ENCODE results near the gene CACNG5.

Gene CACNG5

GRCh38 chr17:66814570-66814969 is 20.3 kb upstream of the CACNG5 start:
- Histone ChIP-seq H3K27ac (no peak overlapping the region), H3K9me3 (peaks cover 20% of the 10 kb centered on the region), H3K27me3 (no peaks in the 10 kb centered on the region), H3K36me3 (no peaks in the 10 kb centered on the region), H3K4me1 (peaks cover 42% of the 10 kb centered on the region), H4K20me1 (no peaks in the 10 kb centered on the region), H3K4me2 (no peak overlapping the region), H3K4me3 (no peak overlapping the region), H3K9ac (no peak overlapping the region)
- no peak for TF ChIP-seq Cebpa-rat (IDR thresholded peaks at IDR 0.05)

DNA sequence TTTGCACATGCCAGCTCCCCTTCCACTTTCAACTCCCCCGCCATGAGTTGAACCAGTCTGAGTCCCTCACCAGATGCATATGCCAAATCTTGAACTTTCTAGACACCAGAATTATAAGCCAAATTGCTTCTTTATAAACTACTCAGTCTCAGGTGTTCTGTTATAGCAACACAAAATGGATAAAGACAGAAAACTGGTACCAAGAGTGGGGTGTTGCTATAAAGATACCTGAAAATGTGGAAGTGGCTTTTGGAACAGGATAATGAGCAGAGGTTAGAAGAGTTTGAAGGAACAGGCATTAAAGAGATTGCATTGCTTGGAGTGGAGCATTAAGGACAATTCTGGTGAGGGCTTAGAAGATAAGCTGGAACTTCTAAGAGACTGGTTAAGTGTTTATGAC is 17.2 kb upstream of the CACNG5 start:
- H3K27ac ChIP-seq, result no peak overlapping the region
- no peak for TF ChIP-seq Cebpa-rat (IDR thresholded peaks at IDR 0.05)

GRCh38 chr17:66819466-66819865 is 15.5 kb upstream of the CACNG5 start:
- H3K4me3 ChIP-seq, result no peak overlapping the region

More for the DNA sequence above, 17.2 kb upstream of the CACNG5 start:
- Histone ChIP-seq H4K20me1 (no peaks in the 10 kb centered on the region), H3K4me2 (no peak overlapping the region), H3K9ac (no peak overlapping the region), H3K9me3 (peaks cover 20% of the 10 kb centered on the region), H3K36me3 (no peaks in the 10 kb centered on the region), H3K27me3 (no peaks in the 10 kb centered on the region), H3K4me3 (no peak overlapping the region), H3K4me1 (peaks cover 13% of the 10 kb centered on the region)

GRCh38 chr17:66822009-66822408 is 12.9 kb upstream of the CACNG5 start:
- Histone ChIP-seq H3K27ac (no peak overlapping the region), H3K9ac (no peak overlapping the region), H3K36me3 (no peaks in the 10 kb centered on the region), H3K4me3 (no peak overlapping the region), H3K9me3 (peaks cover 19% of the 10 kb centered on the region), H3K27me3 (no peaks in the 10 kb centered on the region), H4K20me1 (no peaks in the 10 kb centered on the region), H3K4me2 (no peak overlapping the region), H3K4me1 (no peaks in the 10 kb centered on the region)
- TF ChIP-seq Cebpa-rat (IDR thresholded peaks at IDR 0.05), result no peak

More at GRCh38 chr17:66819466-66819865, 15.5 kb upstream of the CACNG5 start:
- Histone ChIP-seq H4K20me1 (no peaks in the 10 kb centered on the region), H3K9me3 (peaks cover 20% of the 10 kb centered on the region), H3K4me1 (no peaks in the 10 kb centered on the region), H3K27me3 (no peaks in the 10 kb centered on the region), H3K4me2 (no peak overlapping the region), H3K9ac (no peak overlapping the region), H3K36me3 (no peaks in the 10 kb centered on the region), H3K27ac (no peak overlapping the region)
- TF ChIP-seq Cebpa-rat (IDR thresholded peaks at IDR 0.05), result no peak

GRCh38 chr17:66826856-66827255 is 8.1 kb upstream of the CACNG5 start:
- H3K27ac ChIP-seq, result no peak overlapping the region
- H4K20me1 ChIP-seq, result peaks cover 21% of the 10 kb centered on the region
- no peak overlapping the region for H3K9ac ChIP-seq
- no peak overlapping the region for H3K4me3 ChIP-seq
- 0 out of 2 replicates have a peak, but pooled peaks cover 4% of the 10 kb centered on the region for H3K9me3 ChIP-seq
- no peak for TF ChIP-seq Cebpa-rat (IDR thresholded peaks at IDR 0.05)
- no peak overlapping the region for H3K4me2 ChIP-seq
- H3K36me3 ChIP-seq, result no peaks in the 10 kb centered on the region
- peaks cover 9% of the 10 kb centered on the region for H3K27me3 ChIP-seq
- H3K4me1 ChIP-seq, result peaks cover 25% of the 10 kb centered on the region

DNA sequence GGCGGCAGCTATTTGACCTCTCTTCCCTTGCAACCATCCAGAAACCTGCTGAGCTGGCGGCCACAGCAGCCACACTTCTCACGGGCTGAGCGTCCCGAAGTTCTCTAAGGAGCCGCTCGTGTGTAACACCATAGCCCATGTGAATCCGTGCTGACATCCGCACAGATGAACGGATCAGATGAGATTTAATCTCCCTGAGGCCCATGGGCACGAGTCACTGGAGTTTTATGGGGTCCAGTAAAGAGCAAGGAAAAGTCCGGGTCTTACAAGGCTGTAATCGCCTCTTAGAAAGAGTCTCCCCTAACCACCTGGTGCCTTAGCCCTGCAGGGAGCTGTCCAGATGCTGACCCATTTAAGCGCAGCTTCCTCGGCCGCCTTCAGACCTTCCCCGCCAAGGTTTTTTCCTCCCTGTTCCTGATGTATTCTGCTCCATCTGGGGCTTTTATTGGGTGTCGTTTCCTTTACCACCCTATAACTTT is 5.5 kb upstream of the CACNG5 start:
- Histone ChIP-seq H3K4me3 (no peak overlapping the region), H3K9me3 (0 out of 2 replicates have a peak, but pooled peaks cover 4% of the 10 kb centered on the region), H4K20me1 (peaks cover 21% of the 10 kb centered on the region), H3K4me1 (peaks cover 27% of the 10 kb centered on the region), H3K27ac (no peak overlapping the region), H3K27me3 (peaks cover 11% of the 10 kb centered on the region), H3K4me2 (peak overlapping the region; percentile 67), H3K36me3 (no peaks in the 10 kb centered on the region), H3K9ac (no peak overlapping the region)
- no peak for TF ChIP-seq Cebpa-rat (IDR thresholded peaks at IDR 0.05)

GRCh38 chr17:66829883-66830282 is 5.0 kb upstream of the CACNG5 start:
- no peak overlapping the region for H3K27ac ChIP-seq
- H3K4me1 ChIP-seq, result peaks cover 31% of the 10 kb centered on the region
- H3K36me3 ChIP-seq, result no peaks in the 10 kb centered on the region
- no peak for TF ChIP-seq Cebpa-rat (IDR thresholded peaks at IDR 0.05)
- peak overlapping the region; percentile 67 for H3K4me2 ChIP-seq
- 0 out of 2 replicates have a peak, but pooled peaks cover 4% of the 10 kb centered on the region for H3K9me3 ChIP-seq
- no peak overlapping the region for H3K9ac ChIP-seq
- peaks cover 12% of the 10 kb centered on the region for H3K27me3 ChIP-seq
- H3K4me3 ChIP-seq, result no peak overlapping the region
- peaks cover 21% of the 10 kb centered on the region for H4K20me1 ChIP-seq

- peaks cover 12% of the 10 kb centered on the region for H3K27me3 ChIP-seq
Observed at GRCh38 chr17:66830451-66830850, 4.5 kb upstream of the CACNG5 start.

GRCh38 chr17:66831383-66832210 is 3.3 kb upstream of the CACNG5 start:
- no peak overlapping the region for H3K27ac ChIP-seq
- no peak overlapping the region for H3K4me2 ChIP-seq
- no peak overlapping the region for H3K9ac ChIP-seq
- H3K27me3 ChIP-seq, result peaks cover 12% of the 10 kb centered on the region
- H4K20me1 ChIP-seq, result peaks cover 21% of the 10 kb centered on the region
- peaks cover 36% of the 10 kb centered on the region for H3K4me1 ChIP-seq
- no peaks in the 10 kb centered on the region for H3K9me3 ChIP-seq
- H3K36me3 ChIP-seq, result no peaks in the 10 kb centered on the region
- no peak overlapping the region for H3K4me3 ChIP-seq
- no peak for TF ChIP-seq Cebpa-rat (IDR thresholded peaks at IDR 0.05)

More at GRCh38 chr17:66830451-66830850, 4.5 kb upstream of the CACNG5 start:
- no peaks in the 10 kb centered on the region for H3K36me3 ChIP-seq
- 0 out of 2 replicates have a peak, but pooled peaks cover 4% of the 10 kb centered on the region for H3K9me3 ChIP-seq
- no peak for TF ChIP-seq Cebpa-rat (IDR thresholded peaks at IDR 0.05)
- peak overlapping the region; percentile 67 for H3K4me2 ChIP-seq
- peaks cover 21% of the 10 kb centered on the region for H4K20me1 ChIP-seq
- no peak overlapping the region for H3K9ac ChIP-seq
- no peak overlapping the region for H3K4me3 ChIP-seq
- peaks cover 36% of the 10 kb centered on the region for H3K4me1 ChIP-seq
- no peak overlapping the region for H3K27ac ChIP-seq

- Histone ChIP-seq H3K27ac (no peak overlapping the region), H3K4me1 (peaks cover 36% of the 10 kb centered on the region), H4K20me1 (peaks cover 21% of the 10 kb centered on the region), H3K4me3 (no peak overlapping the region), H3K9me3 (no peaks in the 10 kb centered on the region), H3K9ac (no peak overlapping the region), H3K4me2 (no peak overlapping the region), H3K27me3 (peaks cover 12% of the 10 kb centered on the region), H3K36me3 (no peaks in the 10 kb centered on the region)
- TF ChIP-seq Cebpa-rat (IDR thresholded peaks at IDR 0.05), result no peak
Observed at GRCh38 chr17:66833201-66833600, 1.7 kb upstream of the CACNG5 start.

All from BLaER1 (cell line).